Astrocyte (in vitro differentiated cells and primary cell): ENCODE results near the gene GTPBP6. TPM values are rescaled to one million over a fixed set of nuclear protein-coding genes. Genes with fewer than 3 reads are reported as not detected.

Experiments used
- DNase-seq: peaks from one replicate; pipeline ENCODE4 v3.0.0-alpha.2; 2010; ENCODE audit warnings: low read depth
- FAIRE-seq: peaks from 2 replicates; lab custom pipeline; 2011; peaks lifted over from hg19 to GRCh38; lab: Jason Lieb, UNC
- H2AFZ ChIP-seq: 2 replicates; pipeline ENCODE4 v1.6.0; 2012; ENCODE audit warnings: low read depth, low read length, inconsistent platforms
- H3K27ac ChIP-seq: 2 replicates; pipeline ENCODE4 v1.5.1; 2011; ENCODE audit warnings: low read depth, low read length, inconsistent platforms
- H3K27me3 ChIP-seq: 2 replicates; pipeline ENCODE4 v1.6.0; 2011; ENCODE audit warnings: low read length, inconsistent platforms; ENCODE audit not compliant: insufficient read depth
- H3K36me3 ChIP-seq: 2 replicates; pipeline ENCODE4 v1.5.1; 2011; ENCODE audit warnings: low read length, inconsistent platforms; ENCODE audit not compliant: insufficient read depth
- H3K4me1 ChIP-seq: 2 replicates; pipeline ENCODE4 v1.5.1; 2011; ENCODE audit warnings: low read length, inconsistent platforms; ENCODE audit not compliant: insufficient read depth
- H3K4me2 ChIP-seq: 2 replicates; pipeline ENCODE4 v1.6.0; 2012; ENCODE audit warnings: low read length, inconsistent platforms
- H3K4me3 ChIP-seq: 2 replicates; pipeline ENCODE4 v1.5.1; 2011; ENCODE audit warnings: low read depth, mild to moderate bottlenecking, low read length, inconsistent platforms; ENCODE audit not compliant: insufficient read depth
- H3K79me2 ChIP-seq: 2 replicates; pipeline ENCODE4 v1.6.0; 2012; ENCODE audit warnings: mild to moderate bottlenecking, low read length, inconsistent platforms; ENCODE audit not compliant: insufficient read depth
- H3K9ac ChIP-seq: 2 replicates; pipeline ENCODE4 v1.6.0; 2012; ENCODE audit warnings: mild to moderate bottlenecking, low read length, inconsistent platforms
- H3K9me3 ChIP-seq: 2 replicates; pipeline ENCODE4 v1.5.1; 2012; ENCODE audit warnings: low read depth, mild to moderate bottlenecking, low read length, inconsistent platforms; ENCODE audit not compliant: insufficient read depth
- H4K20me1 ChIP-seq: 2 replicates; pipeline ENCODE4 v1.6.0; 2012; ENCODE audit warnings: low read length, inconsistent platforms; ENCODE audit not compliant: insufficient read depth
- H3K27ac Mint-ChIP-seq: one replicate; pipeline ENCODE4 v1.8.0; 2021; ENCODE audit warnings: mild to moderate bottlenecking, mixed read lengths; ENCODE audit not compliant: unreplicated experiment
- H3K27me3 Mint-ChIP-seq: one replicate; pipeline ENCODE4 v1.8.0; 2021; ENCODE audit warnings: low read depth, mixed read lengths; ENCODE audit not compliant: unreplicated experiment
- H3K36me3 Mint-ChIP-seq: one replicate; pipeline ENCODE4 v1.8.0; 2021; ENCODE audit warnings: low read depth, mixed read lengths; ENCODE audit not compliant: unreplicated experiment
- H3K4me1 Mint-ChIP-seq: one replicate; pipeline ENCODE4 v1.8.0; 2021; ENCODE audit warnings: low read depth, mixed read lengths; ENCODE audit not compliant: unreplicated experiment
- H3K4me3 Mint-ChIP-seq: one replicate; pipeline ENCODE4 v1.8.0; 2021; ENCODE audit warnings: mild to moderate bottlenecking, moderate library complexity, mixed read lengths; ENCODE audit not compliant: unreplicated experiment
- H3K9me3 Mint-ChIP-seq: one replicate; pipeline ENCODE4 v1.8.0; 2021; ENCODE audit warnings: mild to moderate bottlenecking, mixed read lengths; ENCODE audit not compliant: unreplicated experiment
- CTCF ChIP-seq: IDR thresholded peaks from 2 replicates; pipeline ENCODE4 v1.5.1; 2011; ENCODE audit warnings: low read depth, mild to moderate bottlenecking, inconsistent platforms, low read length, moderate library complexity; ENCODE audit not compliant: insufficient read depth
- EZH2 ChIP-seq: IDR thresholded peaks from 2 replicates; pipeline ENCODE4 v1.6.1; 2012; ENCODE audit warnings: mild to moderate bottlenecking, low read length, inconsistent platforms; ENCODE audit not compliant: insufficient read depth
- total RNA-seq: library from RNA; stranded (reverse); gene quantifications from 2 replicates; pipeline ENCODE4 v1.2.1, GENCODE V29; 2021

Gene GTPBP6
- total RNA-seq, 1 donor from 2014 or later, result 30.5 TPM

- Mint-ChIP-seq H3K9me3 (no peaks in the 10 kb centered on the region), H3K36me3 (no peaks in the 10 kb centered on the region), H3K4me3 (no peak overlapping the region), H3K27me3 (peaks cover 3% of the 10 kb centered on the region), H3K4me1 (peaks cover 3% of the 10 kb centered on the region), H3K27ac (no peak overlapping the region)
- TF ChIP-seq CTCF (no peak), EZH2 (no peak)
- Histone ChIP-seq H3K36me3 (no peaks in the 10 kb centered on the region), H3K27ac (no peak overlapping the region), H3K9me3 (no peaks in the 10 kb centered on the region), H3K4me3 (no peak overlapping the region), H3K4me1 (peaks cover 3% of the 10 kb centered on the region), H3K4me2 (no peak overlapping the region), H3K9ac (no peak overlapping the region), H4K20me1 (no peaks in the 10 kb centered on the region), H3K27me3 (no peaks in the 10 kb centered on the region), H2AFZ (no peak overlapping the region), H3K79me2 (no peaks in the 10 kb centered on the region)
- DNase-seq (no peak), FAIRE-seq (no peak)
These were observed 58.8 kb downstream of the GTPBP6 start for GRCh38 chrX:259692-260355.

- no peaks in the 10 kb centered on the region for H3K9me3 ChIP-seq
- H3K4me1 Mint-ChIP-seq, result peaks cover 3% of the 10 kb centered on the region
These were observed 60.1 kb downstream of the GTPBP6 start for GRCh38 chrX:258291-259040.

More at GRCh38 chrX:258291-259040, 60.1 kb downstream of the GTPBP6 start:
- no peak overlapping the region for H3K9ac ChIP-seq
- H3K27me3 Mint-ChIP-seq, result peaks cover 3% of the 10 kb centered on the region
- H3K4me3 Mint-ChIP-seq, result no peak overlapping the region
- TF ChIP-seq EZH2 (no peak), CTCF (no peak)
- peaks cover 3% of the 10 kb centered on the region for H3K4me1 ChIP-seq
- no peak overlapping the region for H3K4me3 ChIP-seq
- H2AFZ ChIP-seq, result no peak overlapping the region
- no peaks in the 10 kb centered on the region for H3K27me3 ChIP-seq
- H3K27ac ChIP-seq, result no peak overlapping the region
- H3K79me2 ChIP-seq, result no peaks in the 10 kb centered on the region
- no peak overlapping the region for H3K27ac Mint-ChIP-seq
- H3K9me3 Mint-ChIP-seq, result peaks cover under 1% of the 10 kb centered on the region
- no peaks in the 10 kb centered on the region for H3K36me3 ChIP-seq
- DNase-seq, result no peak
- H4K20me1 ChIP-seq, result no peaks in the 10 kb centered on the region
- H3K4me2 ChIP-seq, result no peak overlapping the region
- no peaks in the 10 kb centered on the region for H3K36me3 Mint-ChIP-seq
- FAIRE-seq, result no peak
